Natural killer cell (primary cell): ENCODE measurements around the gene INO80. TPM values are rescaled to one million over a fixed set of nuclear protein-coding genes. Genes with fewer than 3 reads are reported as not detected.

Experiments
- ATAC-seq, 3 donors: fragments of 150-1000 bp in 2 of 3; fragments of 200-7000 bp in 1 of 3; cut with Tn5 transposase; 1 replicate in 1 of 3; 2 replicates in 2 of 3; pipeline ENCODE4 v1.10.0; 2021; ENCODE audit warnings: mild to moderate bottlenecking in 2 of 3, moderate library complexity in 2 of 3
- DNase-seq, 2 donors: peaks; one replicate each; pipeline versions ENCODE4 v3.0.0 to v3.0.0-alpha.2; 2013 to 2021; ENCODE audit warnings: mixed read lengths in 1 of 2
- H3K27ac ChIP-seq: one replicate; pipeline ENCODE4 v1.5.1; 2013; ENCODE audit warnings: mild to moderate bottlenecking, low read length
- H3K27me3 ChIP-seq: one replicate; pipeline ENCODE4 v1.6.1; 2013; ENCODE audit warnings: low read length; ENCODE audit not compliant: control insufficient read depth, insufficient read depth
- H3K36me3 ChIP-seq: one replicate; pipeline ENCODE4 v1.6.1; 2013; ENCODE audit warnings: low read length; ENCODE audit not compliant: control insufficient read depth, insufficient read depth
- H3K4me1 ChIP-seq: one replicate; pipeline ENCODE4 v1.6.1; 2013; ENCODE audit warnings: low read length; ENCODE audit not compliant: control insufficient read depth, insufficient read depth
- H3K4me3 ChIP-seq: one replicate; pipeline ENCODE4 v1.5.1; 2013; ENCODE audit warnings: low read length
- H3K9me3 ChIP-seq: one replicate; pipeline ENCODE4 v1.6.1; 2013; ENCODE audit warnings: low read length; ENCODE audit not compliant: control insufficient read depth, insufficient read depth
- H3K27ac Mint-ChIP-seq, 2 donors: one replicate each; pipeline ENCODE4 v1.8.0; 2022; ENCODE audit warnings: mild to moderate bottlenecking in 2 of 2, mixed read lengths in 2 of 2, moderate library complexity in 1 of 2
- H3K27me3 Mint-ChIP-seq, 2 donors: one replicate each; pipeline ENCODE4 v1.8.0; 2022; ENCODE audit warnings: low read depth in 2 of 2, mixed read lengths in 2 of 2
- H3K36me3 Mint-ChIP-seq: one replicate; pipeline ENCODE4 v1.8.0; 2022; ENCODE audit warnings: mixed read lengths
- H3K4me1 Mint-ChIP-seq, 2 donors: one replicate each; pipeline ENCODE4 v1.8.0; 2022; ENCODE audit warnings: mixed read lengths in 2 of 2
- H3K4me3 Mint-ChIP-seq: one replicate; pipeline ENCODE4 v1.8.0; 2022; ENCODE audit warnings: mild to moderate bottlenecking, moderate library complexity, mixed read lengths
- H3K9me3 Mint-ChIP-seq, 2 donors: one replicate each; pipeline ENCODE4 v1.8.0; 2022; ENCODE audit warnings: mixed read lengths in 2 of 2
- CTCF ChIP-seq: fragments of 200-600 bp; IDR thresholded peaks from one replicate; pipeline ENCODE4 v1.8.0; 2022; ENCODE audit warnings: antibody characterized with exemption
- whole genome bisulfite sequencing: methylation state at CpG from one replicate; pipeline ENCODE4 v1.1.7; 2013; ENCODE audit warnings: missing lambda C conversion rate; ENCODE audit not compliant: insufficient coverage; 5-methylcytosine and 5-hydroxymethylcytosine counted together
- intact Hi-C: fragments of 100-400 bp; cut with micrococcal nuclease; formaldehyde crosslinking; loops from one replicate; pipeline ENCODE4 v1.14.2; 2022
- total RNA-seq, 4 donors: library from RNA; stranded (reverse); fragments of 120-200 nt in 1 of 4; gene quantifications; one replicate each; pipeline versions ENCODE4 v1.2.3 to v1.2.4, GENCODE V29; 2013 to 2022

Gene INO80
- total RNA-seq, 3 donors from 2014 or later (not counting 1 experiment from before 2014, with no cell fraction given) = 36.4 to 45.7 (median 43.9) TPM

DNA sequence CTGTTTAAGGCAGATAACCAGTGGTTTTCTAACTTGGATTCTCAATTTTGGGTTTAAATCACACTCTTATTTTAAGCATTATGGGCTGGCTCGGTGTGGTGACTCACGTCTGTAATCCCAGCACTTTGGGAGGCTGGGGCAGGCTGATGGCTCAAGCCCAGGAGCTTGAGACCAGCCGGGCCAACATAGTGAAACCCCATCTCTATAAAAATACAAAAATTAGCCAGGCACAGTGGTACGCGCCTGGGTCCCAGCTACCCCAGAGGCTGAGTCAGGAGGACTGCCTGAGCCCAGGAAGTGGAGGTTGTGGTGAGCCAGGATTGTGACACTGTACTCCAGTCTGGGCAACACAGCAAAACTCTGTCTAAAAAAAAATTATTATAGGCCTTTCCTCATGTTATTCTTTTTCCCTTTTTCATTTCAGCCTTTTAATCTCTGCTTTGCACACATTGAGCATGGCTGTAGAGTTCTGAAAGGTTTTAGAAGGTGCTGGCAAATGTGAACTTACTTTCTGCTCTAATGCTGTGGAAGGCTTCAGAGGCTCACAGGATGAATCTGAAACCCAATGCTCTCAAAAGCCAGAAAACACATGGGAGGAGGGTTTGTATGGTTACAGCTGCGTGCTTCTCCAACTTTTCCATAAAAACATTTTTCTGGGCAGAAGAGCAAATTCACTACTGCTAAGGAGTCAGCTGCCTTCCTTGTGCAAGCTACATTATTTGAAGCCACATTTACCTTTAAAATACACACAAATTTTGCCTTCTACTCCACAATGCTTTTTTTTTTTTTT lies 130.3 kb downstream of the INO80 start:
- no peak for ATAC-seq
- intact Hi-C loops = no loop called here
- no peak overlapping the region for H3K27ac ChIP-seq
- no peak overlapping the region for H3K27ac Mint-ChIP-seq
- peaks cover 18% of the 10 kb centered on the region for H3K36me3 Mint-ChIP-seq
- 97% methylated on average over 6 of the region's 6 CpGs for WGBS
- no peaks in the 10 kb centered on the region for H3K4me1 Mint-ChIP-seq
- no peaks in the 10 kb centered on the region for H3K9me3 ChIP-seq
- no peaks in the 10 kb centered on the region for H3K9me3 Mint-ChIP-seq
- DNase-seq = no peak
- no peaks in the 10 kb centered on the region for H3K27me3 ChIP-seq
- no peak overlapping the region for H3K4me3 Mint-ChIP-seq
- TF ChIP-seq CTCF = no peak
- no peaks in the 10 kb centered on the region for H3K4me1 ChIP-seq
- peaks cover 71% of the 10 kb centered on the region for H3K36me3 ChIP-seq
- no peaks in the 10 kb centered on the region for H3K27me3 Mint-ChIP-seq
- H3K4me3 ChIP-seq = no peak overlapping the region

- no peak for DNase-seq
These were observed 131.1 kb downstream of the INO80 start for GRCh38 chr15:40984964-40985363.

DNA sequence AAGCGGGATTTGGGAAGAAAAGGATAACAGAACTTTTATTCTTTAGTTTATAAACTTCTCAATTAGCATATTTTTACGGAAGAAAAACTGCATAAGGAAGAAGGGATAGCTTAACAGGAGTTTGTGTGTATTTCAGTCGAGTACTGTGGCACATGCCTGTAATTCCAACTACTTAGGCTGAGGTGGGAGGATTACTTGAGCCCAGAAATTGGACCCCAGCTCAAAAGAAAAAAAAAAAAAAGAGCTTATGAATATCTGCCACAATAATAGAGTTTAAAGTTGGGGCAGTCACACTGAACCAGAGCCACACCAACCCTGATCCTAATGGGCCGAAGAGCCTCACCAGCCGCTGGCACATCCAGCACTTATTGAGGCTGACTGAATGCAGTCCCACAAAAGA lies 131.7 kb downstream of the INO80 start:
- H3K4me1 Mint-ChIP-seq = no peaks in the 10 kb centered on the region
- no peak for TF ChIP-seq CTCF
- H3K27me3 ChIP-seq = no peaks in the 10 kb centered on the region
- no peak overlapping the region for H3K4me3 ChIP-seq
- no peak for DNase-seq
- H3K27me3 Mint-ChIP-seq = no peaks in the 10 kb centered on the region
- H3K9me3 Mint-ChIP-seq = no peaks in the 10 kb centered on the region
- H3K36me3 Mint-ChIP-seq = peaks cover 21% of the 10 kb centered on the region
- H3K9me3 ChIP-seq = no peaks in the 10 kb centered on the region
- no peak overlapping the region for H3K27ac ChIP-seq
- intact Hi-C loops = no loop called here
- no peaks in the 10 kb centered on the region for H3K4me1 ChIP-seq
- WGBS = 100% methylated on average over 4 of the region's 5 CpGs
- peaks cover 80% of the 10 kb centered on the region for H3K36me3 ChIP-seq
- H3K4me3 Mint-ChIP-seq = no peak overlapping the region
- ATAC-seq = no peak
- no peak overlapping the region for H3K27ac Mint-ChIP-seq

More at GRCh38 chr15:40984964-40985363, 131.1 kb downstream of the INO80 start:
- Mint-ChIP-seq H3K4me1 (no peaks in the 10 kb centered on the region), H3K36me3 (peaks cover 21% of the 10 kb centered on the region), H3K4me3 (no peak overlapping the region), H3K9me3 (no peaks in the 10 kb centered on the region), H3K27ac (no peak overlapping the region), H3K27me3 (no peaks in the 10 kb centered on the region)
- no peak overlapping the region for H3K4me3 ChIP-seq
- WGBS = 95% methylated on average over 4 of the region's 4 CpGs
- H3K9me3 ChIP-seq = no peaks in the 10 kb centered on the region
- no peak overlapping the region for H3K27ac ChIP-seq
- intact Hi-C loops = no loop called here
- no peak for ATAC-seq
- no peak for TF ChIP-seq CTCF
- H3K36me3 ChIP-seq = peaks cover 76% of the 10 kb centered on the region
- no peaks in the 10 kb centered on the region for H3K4me1 ChIP-seq
- no peaks in the 10 kb centered on the region for H3K27me3 ChIP-seq

DNA sequence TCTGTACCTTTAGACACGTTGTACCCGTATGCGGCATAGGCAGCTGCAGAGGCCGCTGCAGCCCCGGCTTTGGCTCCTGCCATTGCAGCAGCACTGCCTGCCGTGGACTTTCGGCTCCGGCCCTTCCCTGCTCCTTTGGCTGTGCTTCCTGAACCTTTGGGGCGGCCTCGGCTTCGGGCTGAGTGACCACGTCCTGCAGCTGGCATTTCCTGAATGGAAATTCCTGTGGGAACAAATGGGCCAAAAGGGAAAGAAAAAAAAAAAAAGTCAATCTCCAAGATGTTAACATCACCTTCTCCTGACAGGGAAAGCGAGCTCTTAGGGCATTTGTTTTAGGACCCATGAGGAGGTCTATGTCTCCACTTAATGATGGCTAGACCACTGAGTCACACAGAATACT lies 133.2 kb downstream of the INO80 start:
- no peak for TF ChIP-seq CTCF
- Histone ChIP-seq H3K4me1 (no peaks in the 10 kb centered on the region), H3K27me3 (no peaks in the 10 kb centered on the region), H3K4me3 (no peak overlapping the region), H3K9me3 (no peaks in the 10 kb centered on the region), H3K27ac (no peak overlapping the region), H3K36me3 (peaks cover 92% of the 10 kb centered on the region)
- intact Hi-C loops = no loop called here
- 95% methylated on average over 13 of the region's 13 CpGs for WGBS
- ATAC-seq = no peak
- H3K4me3 Mint-ChIP-seq = no peak overlapping the region
- DNase-seq = no peak
- H3K4me1 Mint-ChIP-seq = no peaks in the 10 kb centered on the region
- H3K27me3 Mint-ChIP-seq = no peaks in the 10 kb centered on the region
- peaks cover 19% of the 10 kb centered on the region for H3K36me3 Mint-ChIP-seq
- H3K27ac Mint-ChIP-seq = no peak overlapping the region
- no peaks in the 10 kb centered on the region for H3K9me3 Mint-ChIP-seq
